ENCODE results near the gene NDUFAF5. TPM values are rescaled to one million over a fixed set of nuclear protein-coding genes. Genes with fewer than 3 reads are reported as not detected.

NDUFAF5 gene
- total and polyA plus RNA-seq, 2 of the 8 experiments (the other 6 are each of a cell fraction or from before 2014, with no cell fraction given): 11.8 to 32.3 TPM

GRCh38 chr20:13791540-13792459 lies 7.0 kb downstream of the NDUFAF5 start (continued):
- TF ChIP-seq CTCF (IDR thresholded peaks at IDR 0.05; ENCODE audit: control extremely low read depth in 1 of 3, insufficient read depth in 1 of 3, low read depth in 1 of 3, low read length in 3 of 3): no peak
- no peak for TF ChIP-seq KDM1A (IDR thresholded peaks at IDR 0.05; ENCODE audit: borderline replicate concordance, low read length)
